AG10803 (cell line): ENCODE data around the gene IFNG-AS1.
A peak's percentile ranks its signal among the peaks of the same experiment; 100 is the strongest.

Experiments
- DNase-seq: peaks from one replicate; pipeline ENCODE4 v3.0.0; 2010; ENCODE audit warnings: low read depth
- H3K4me3 ChIP-seq: 2 replicates; pipeline ENCODE4 v1.5.1; 2011; ENCODE audit warnings: mild to moderate bottlenecking, low read length, control low read depth
- TF ChIP-seq, protein P1 (sequence below): conservative IDR thresholded peaks from 2 replicates; pipeline ENCODE4 v1.5.1; 2011; ENCODE audit warnings: mild to moderate bottlenecking, low read length, control low read depth, inconsistent platforms

IFNG-AS1 gene

DNA sequence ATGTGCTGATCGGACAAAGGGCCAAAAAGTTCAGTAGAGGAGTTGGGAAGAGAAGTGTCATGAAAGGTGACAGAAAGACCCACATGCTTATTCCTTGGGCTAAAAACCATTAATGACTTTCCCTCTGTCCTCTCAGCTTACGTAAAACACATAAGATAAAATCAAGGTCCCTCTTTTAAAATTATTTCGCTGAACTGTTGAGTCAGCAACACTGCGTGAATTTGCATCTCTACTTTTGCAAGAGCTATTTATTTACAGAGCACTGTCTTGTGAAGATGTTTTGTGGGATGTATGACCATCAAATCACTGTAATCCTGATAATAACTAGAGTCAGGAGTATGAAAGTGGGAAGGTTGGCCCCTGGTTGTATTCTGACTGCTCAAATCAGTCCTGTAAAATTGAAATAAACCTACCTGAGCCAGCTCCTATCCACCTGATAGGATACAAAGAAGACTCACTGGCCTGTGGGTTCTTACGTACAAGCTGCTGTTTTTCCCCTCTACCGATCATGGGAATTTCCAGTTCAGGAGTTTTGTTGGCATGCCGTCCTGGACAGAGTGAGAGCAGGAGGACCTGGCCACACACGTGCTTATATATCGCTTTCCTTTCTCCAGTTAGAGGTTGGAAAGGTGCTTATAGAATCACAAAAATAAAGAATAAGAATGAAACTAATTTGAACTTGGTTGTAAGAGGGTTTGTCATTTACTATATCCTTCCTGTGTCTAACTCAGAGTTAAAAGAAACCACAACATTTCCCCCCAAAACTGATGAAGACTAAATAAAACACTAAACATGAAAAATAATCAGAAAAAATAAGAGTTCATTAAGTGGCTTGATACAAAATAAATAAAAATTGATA lies 42.9 kb downstream of the IFNG-AS1 start:
- TF ChIP-seq, protein P1, sequence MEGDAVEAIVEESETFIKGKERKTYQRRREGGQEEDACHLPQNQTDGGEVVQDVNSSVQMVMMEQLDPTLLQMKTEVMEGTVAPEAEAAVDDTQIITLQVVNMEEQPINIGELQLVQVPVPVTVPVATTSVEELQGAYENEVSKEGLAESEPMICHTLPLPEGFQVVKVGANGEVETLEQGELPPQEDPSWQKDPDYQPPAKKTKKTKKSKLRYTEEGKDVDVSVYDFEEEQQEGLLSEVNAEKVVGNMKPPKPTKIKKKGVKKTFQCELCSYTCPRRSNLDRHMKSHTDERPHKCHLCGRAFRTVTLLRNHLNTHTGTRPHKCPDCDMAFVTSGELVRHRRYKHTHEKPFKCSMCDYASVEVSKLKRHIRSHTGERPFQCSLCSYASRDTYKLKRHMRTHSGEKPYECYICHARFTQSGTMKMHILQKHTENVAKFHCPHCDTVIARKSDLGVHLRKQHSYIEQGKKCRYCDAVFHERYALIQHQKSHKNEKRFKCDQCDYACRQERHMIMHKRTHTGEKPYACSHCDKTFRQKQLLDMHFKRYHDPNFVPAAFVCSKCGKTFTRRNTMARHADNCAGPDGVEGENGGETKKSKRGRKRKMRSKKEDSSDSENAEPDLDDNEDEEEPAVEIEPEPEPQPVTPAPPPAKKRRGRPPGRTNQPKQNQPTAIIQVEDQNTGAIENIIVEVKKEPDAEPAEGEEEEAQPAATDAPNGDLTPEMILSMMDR: no peak
- no peak overlapping the region for H3K4me3 ChIP-seq
- no peak for DNase-seq

GRCh38 chr12:68034567-68034966 lies 45.3 kb downstream of the IFNG-AS1 start:
- TF ChIP-seq, protein P1: no peak
- no peak for DNase-seq
- H3K4me3 ChIP-seq: no peak overlapping the region

DNA sequence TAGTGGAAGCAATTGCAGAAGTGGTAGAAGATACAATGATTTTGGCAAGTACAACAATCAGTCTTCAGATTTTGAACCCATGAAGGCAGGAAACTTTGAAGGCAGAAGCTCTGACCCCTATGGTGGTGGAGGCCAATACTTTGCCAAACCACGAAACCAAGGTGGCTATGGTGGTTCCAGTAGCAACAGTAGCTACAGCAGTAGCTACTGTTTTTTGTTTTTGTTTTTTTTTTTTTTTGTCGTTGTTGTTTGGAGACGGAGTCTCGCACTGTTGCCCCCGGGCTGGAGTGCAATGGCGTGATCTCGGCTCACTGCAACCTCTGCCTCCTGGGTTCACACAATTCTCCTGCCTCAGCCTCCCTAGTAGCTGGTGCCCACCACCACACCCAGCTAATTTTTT lies 47.4 kb downstream of the IFNG-AS1 start:
- TF ChIP-seq, protein P1: no peak
- DNase-seq: no peak
- no peak overlapping the region for H3K4me3 ChIP-seq

DNA sequence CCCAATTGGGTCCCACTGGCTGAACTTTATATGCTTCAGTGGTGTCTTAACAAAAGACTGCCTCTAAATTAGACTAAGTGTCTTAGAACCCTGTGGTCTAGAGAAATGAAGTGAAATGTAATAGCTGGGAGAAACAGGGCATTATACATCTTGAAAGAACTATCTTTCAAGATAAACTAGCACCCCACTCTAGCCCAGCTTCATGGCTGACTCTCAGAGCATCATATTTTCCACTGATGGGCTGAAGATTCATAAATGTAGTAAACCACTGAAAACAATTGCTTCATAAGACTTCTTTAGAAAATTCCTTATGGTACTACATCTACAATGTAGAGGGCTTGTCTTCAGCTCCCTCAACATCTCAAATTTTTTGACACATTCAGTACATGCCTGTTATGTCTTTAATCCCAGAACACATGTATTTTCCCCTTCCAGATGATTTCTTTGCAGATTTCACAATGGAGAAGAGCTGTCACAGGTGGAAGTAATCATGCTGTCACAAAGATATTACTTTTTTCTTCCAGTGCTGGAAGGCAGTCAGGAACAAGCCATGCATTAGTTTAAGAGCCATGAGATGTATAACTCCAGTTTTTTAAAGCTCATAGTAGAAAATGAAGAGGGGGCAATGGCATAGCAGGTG lies 48.5 kb downstream of the IFNG-AS1 start:
- DNase-seq: peak; percentile 30
- TF ChIP-seq, protein P1: no peak
- H3K4me3 ChIP-seq: no peak overlapping the region

DNA sequence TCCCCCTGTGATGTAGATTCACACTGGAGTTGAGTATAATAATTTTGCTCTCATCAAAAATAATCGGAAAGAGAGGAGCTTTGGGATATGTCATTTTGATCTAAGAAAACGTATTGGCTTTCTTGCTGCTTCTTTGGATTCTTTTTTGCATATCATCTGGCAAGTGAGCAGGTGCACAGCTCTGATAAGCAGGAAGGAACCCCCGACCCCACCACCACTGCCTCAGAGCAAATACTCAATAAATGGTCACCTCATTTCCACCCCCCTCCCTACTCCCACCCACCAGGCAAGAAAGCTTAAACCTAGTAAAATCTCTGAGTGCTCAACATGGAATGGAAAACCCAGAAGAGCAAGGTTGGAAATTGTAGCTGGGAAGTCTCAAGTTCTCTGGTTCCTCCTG lies 49.4 kb downstream of the IFNG-AS1 start:
- H3K4me3 ChIP-seq: no peak overlapping the region
- DNase-seq: no peak
- TF ChIP-seq, protein P1: no peak

- TF ChIP-seq, protein P1: peak; percentile 92
- peak; percentile 72 for DNase-seq
- H3K4me3 ChIP-seq: no peak overlapping the region
These were observed 51.3 kb downstream of the IFNG-AS1 start for GRCh38 chr12:68040450-68041075.
